NB4 (cell line): ENCODE results near the gene PCLO.

Experiments
- POLR2A ChIP-seq: IDR thresholded peaks from 2 replicates; pipeline ENCODE4 v1.6.1; 2011; ENCODE audit warnings: mild to moderate bottlenecking; ENCODE audit not compliant: insufficient read length; ENCODE audit errors: extremely low read depth
- TF ChIP-seq, protein P1 (sequence below): IDR thresholded peaks from one replicate; pipeline ENCODE4 v1.5.1; 2012; ENCODE audit warnings: low read depth, low read length

GRCh38 chr7:82865856-82866255, 296.8 kb downstream of the PCLO start:
- TF ChIP-seq, protein P1, sequence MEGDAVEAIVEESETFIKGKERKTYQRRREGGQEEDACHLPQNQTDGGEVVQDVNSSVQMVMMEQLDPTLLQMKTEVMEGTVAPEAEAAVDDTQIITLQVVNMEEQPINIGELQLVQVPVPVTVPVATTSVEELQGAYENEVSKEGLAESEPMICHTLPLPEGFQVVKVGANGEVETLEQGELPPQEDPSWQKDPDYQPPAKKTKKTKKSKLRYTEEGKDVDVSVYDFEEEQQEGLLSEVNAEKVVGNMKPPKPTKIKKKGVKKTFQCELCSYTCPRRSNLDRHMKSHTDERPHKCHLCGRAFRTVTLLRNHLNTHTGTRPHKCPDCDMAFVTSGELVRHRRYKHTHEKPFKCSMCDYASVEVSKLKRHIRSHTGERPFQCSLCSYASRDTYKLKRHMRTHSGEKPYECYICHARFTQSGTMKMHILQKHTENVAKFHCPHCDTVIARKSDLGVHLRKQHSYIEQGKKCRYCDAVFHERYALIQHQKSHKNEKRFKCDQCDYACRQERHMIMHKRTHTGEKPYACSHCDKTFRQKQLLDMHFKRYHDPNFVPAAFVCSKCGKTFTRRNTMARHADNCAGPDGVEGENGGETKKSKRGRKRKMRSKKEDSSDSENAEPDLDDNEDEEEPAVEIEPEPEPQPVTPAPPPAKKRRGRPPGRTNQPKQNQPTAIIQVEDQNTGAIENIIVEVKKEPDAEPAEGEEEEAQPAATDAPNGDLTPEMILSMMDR, result no peak
- TF ChIP-seq POLR2A, result no peak
